GM19452 (cell line): Measurements from ENCODE around the gene GET4.
"Not testable (repeated sequence)": the region's sequence is repeated elsewhere in the genome, so short reads cannot be mapped to it uniquely, and the experiment has no call there.

Experiments used
- ATAC-seq: cut with Tn5 transposase; IDR thresholded peaks from one replicate; pipeline ENCODE4 v1.9.1; 2021; ENCODE audit not compliant: unreplicated experiment

GET4 gene

GRCh38 chr7:868189-868486, 8.2 kb upstream of the GET4 start:
- ATAC-seq, result no peak

GRCh38 chr7:869348-869747, 7.0 kb upstream of the GET4 start:
- no peak for ATAC-seq

GRCh38 chr7:871900-872537, 4.3 kb upstream of the GET4 start:
- ATAC-seq, result no peak

GRCh38 chr7:872685-873084, 3.7 kb upstream of the GET4 start:
- ATAC-seq, result not testable (repeated sequence)

GRCh38 chr7:873367-874002, 2.9 kb upstream of the GET4 start:
- ATAC-seq, result no peak

GRCh38 chr7:874031-874749, 2.2 kb upstream of the GET4 start:
- no peak for ATAC-seq

GRCh38 chr7:875051-875450, 1.3 kb upstream of the GET4 start:
- ATAC-seq, result no peak

- no peak for ATAC-seq
These were observed 778 bp upstream of the GET4 start for GRCh38 chr7:875476-876076.

- peak; percentile 32 for ATAC-seq
These were observed 588 bp downstream of the GET4 start for GRCh38 chr7:876972-877311.

GRCh38 chr7:877312-878232, 1.2 kb downstream of the GET4 start:
- ATAC-seq, result no peak

GRCh38 chr7:879093-879492, 2.7 kb downstream of the GET4 start:
- no peak for ATAC-seq

- ATAC-seq, result no peak
These were observed 3.4 kb downstream of the GET4 start for GRCh38 chr7:879706-880105.

- ATAC-seq, result no peak
These were observed 4.1 kb downstream of the GET4 start for GRCh38 chr7:880450-880849.

- no peak for ATAC-seq
These were observed 5.3 kb downstream of the GET4 start for GRCh38 chr7:881441-882234.

GRCh38 chr7:882336-883035, 6.1 kb downstream of the GET4 start:
- ATAC-seq, result no peak

- ATAC-seq, result no peak
These were observed 7.0 kb downstream of the GET4 start for GRCh38 chr7:883055-884021.

- no peak for ATAC-seq
These were observed 8.0 kb downstream of the GET4 start for GRCh38 chr7:884191-885003.
